ENCODE data around the gene LRRC52. TPM values are rescaled to one million over a fixed set of nuclear protein-coding genes. Genes with fewer than 3 reads are reported as not detected.

The LRRC52 gene
- total RNA-seq = not detected

GRCh38 chr1:165543532-165544438 is at the start of gene LRRC52:
TSS of gene LRRC52 (plus strand) at chr1:165544000. CDS start at chr1:165544297, 297 bp downstream.

Other genes with a start within 250 kb of the LRRC52 start
- 0.12 TPM for gene LMX1A, start 187.3 kb upstream of the LRRC52 start, total RNA-seq
- gene RXRG, start 98.9 kb upstream of the LRRC52 start, total RNA-seq = 9.2 TPM
- gene MGST3, start 87.2 kb downstream of the LRRC52 start, total RNA-seq = 169 TPM
- gene ALDH9A1, start 154.6 kb downstream of the LRRC52 start, total RNA-seq = 69.9 TPM
- 49.9 TPM for gene TMCO1, start 224.9 kb downstream of the LRRC52 start, total RNA-seq

All from metanephros (tissue), 1 donor.